ENCODE measurements around the gene RASL11B. TPM values are rescaled to one million over a fixed set of nuclear protein-coding genes. Genes with fewer than 3 reads are reported as not detected.

Gene RASL11B
- total RNA-seq, 1 experiment from 2014 or later: 30.0 TPM

DNA sequence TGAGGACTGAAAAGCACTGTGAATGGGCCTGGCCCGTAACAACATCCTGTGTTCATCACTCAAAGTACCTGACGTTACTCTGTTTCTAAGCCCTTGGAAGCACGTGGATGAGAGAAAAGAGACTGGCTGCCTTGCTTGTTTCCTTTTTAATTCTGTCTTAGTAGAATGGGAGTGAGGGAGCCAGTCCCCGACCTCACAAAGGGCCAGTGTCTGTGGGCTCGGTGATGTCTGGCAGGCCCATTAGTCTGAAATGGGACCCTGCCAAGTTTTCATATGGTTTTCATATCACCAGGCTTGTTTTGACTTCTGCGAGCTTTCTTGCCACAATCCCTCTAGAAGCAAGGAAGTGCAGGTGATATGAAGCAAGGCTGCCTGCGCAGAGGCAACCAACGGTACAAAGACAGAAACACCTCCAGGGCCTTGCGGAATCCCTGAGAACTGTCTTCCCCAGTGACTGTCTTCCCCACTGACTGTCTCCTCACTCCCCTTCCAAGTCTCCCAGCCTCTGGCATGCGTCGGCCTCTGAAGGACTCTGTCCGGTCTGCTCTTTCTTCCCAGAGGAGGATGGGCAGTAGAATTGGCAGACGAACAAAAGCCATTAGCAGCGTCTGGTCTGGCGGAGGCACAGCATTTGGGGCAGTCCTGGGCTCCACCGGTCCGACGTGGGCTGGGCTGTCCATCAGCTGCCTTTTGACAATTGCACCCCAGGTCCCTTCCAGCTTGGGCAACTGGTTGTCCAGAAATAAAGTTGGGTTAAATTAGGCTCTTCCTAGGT is 20.2 kb upstream of the RASL11B start:
- Histone ChIP-seq H3K9me3 (ENCODE audit: control insufficient read depth, low read depth, low read length) (no peaks in the 10 kb centered on the region), H2BK12ac (ENCODE audit: insufficient read length, low read depth, low read length) (no peak overlapping the region), H2BK20ac (ENCODE audit: low read depth, low read length, poor library complexity, severe bottlenecking) (no peak overlapping the region), H3K23ac (ENCODE audit: insufficient read length, low read depth, low read length) (no peak overlapping the region), H4K8ac (replicated peaks; ENCODE audit: insufficient read length, low read depth, low read length) (no peak overlapping the region), H3K9ac (ENCODE audit: extremely low read depth, insufficient read length, low read length) (no peak overlapping the region), H3K79me1 (ENCODE audit: insufficient read depth, low read depth, low read length, poor library complexity, severe bottlenecking) (no peaks in the 10 kb centered on the region), H3K4me1 (ENCODE audit: insufficient read depth, low read length) (peaks cover 4% of the 10 kb centered on the region), H2BK120ac (ENCODE audit: low read depth, low read length, poor library complexity, severe bottlenecking) (no peak overlapping the region), H4K91ac (ENCODE audit: insufficient read length, low read depth, low read length) (no peak overlapping the region), H3K4me2 (ENCODE audit: insufficient read depth, insufficient read length, low read length) (no peak overlapping the region), H4K20me1 (ENCODE audit: control insufficient read depth, insufficient read depth, insufficient read length) (no peaks in the 10 kb centered on the region), H4K5ac (ENCODE audit: insufficient read length, low read depth, low read length) (no peak overlapping the region), H3K79me2 (ENCODE audit: insufficient read depth, low read length) (no peaks in the 10 kb centered on the region), H3K27ac (ENCODE audit: insufficient read length, low read depth, low read length) (no peak overlapping the region), H2AK5ac (ENCODE audit: insufficient read length, low read length) (no peak overlapping the region), H3K4ac (ENCODE audit: low read depth, low read length) (no peak overlapping the region), H3K56ac (ENCODE audit: insufficient read length, low read depth, low read length) (no peak overlapping the region), H3T11ph (ENCODE audit: low read length) (no peak overlapping the region), H2BK15ac (ENCODE audit: low read depth, low read length) (no peak overlapping the region), H3K18ac (ENCODE audit: insufficient read length, low read depth, low read length) (no peak overlapping the region), H3K27me3 (ENCODE audit: insufficient read depth, low read length) (no peaks in the 10 kb centered on the region), H2AFZ (ENCODE audit: low read length) (no peak overlapping the region), H2BK5ac (ENCODE audit: insufficient read length, low read length) (no peak overlapping the region), H3K23me2 (ENCODE audit: insufficient read length, low read depth, low read length, poor library complexity, severe bottlenecking) (no peaks in the 10 kb centered on the region), H3K14ac (ENCODE audit: insufficient read depth, low read length) (0 out of 2 replicates have a peak overlapping the region, but pooled peaks have one; percentile 24)
- TF ChIP-seq, protein P1, sequence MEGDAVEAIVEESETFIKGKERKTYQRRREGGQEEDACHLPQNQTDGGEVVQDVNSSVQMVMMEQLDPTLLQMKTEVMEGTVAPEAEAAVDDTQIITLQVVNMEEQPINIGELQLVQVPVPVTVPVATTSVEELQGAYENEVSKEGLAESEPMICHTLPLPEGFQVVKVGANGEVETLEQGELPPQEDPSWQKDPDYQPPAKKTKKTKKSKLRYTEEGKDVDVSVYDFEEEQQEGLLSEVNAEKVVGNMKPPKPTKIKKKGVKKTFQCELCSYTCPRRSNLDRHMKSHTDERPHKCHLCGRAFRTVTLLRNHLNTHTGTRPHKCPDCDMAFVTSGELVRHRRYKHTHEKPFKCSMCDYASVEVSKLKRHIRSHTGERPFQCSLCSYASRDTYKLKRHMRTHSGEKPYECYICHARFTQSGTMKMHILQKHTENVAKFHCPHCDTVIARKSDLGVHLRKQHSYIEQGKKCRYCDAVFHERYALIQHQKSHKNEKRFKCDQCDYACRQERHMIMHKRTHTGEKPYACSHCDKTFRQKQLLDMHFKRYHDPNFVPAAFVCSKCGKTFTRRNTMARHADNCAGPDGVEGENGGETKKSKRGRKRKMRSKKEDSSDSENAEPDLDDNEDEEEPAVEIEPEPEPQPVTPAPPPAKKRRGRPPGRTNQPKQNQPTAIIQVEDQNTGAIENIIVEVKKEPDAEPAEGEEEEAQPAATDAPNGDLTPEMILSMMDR (conservative IDR thresholded peaks at IDR 0.05): no peak
- Mint-ChIP-seq H3K27me3 (ENCODE audit: low read depth) (peaks cover 2% of the 10 kb centered on the region; the same call in 1 of the 2 replicates), H3K4me3 (no peak overlapping the region), H3K4me1 (peaks cover 63 to 65% of the 10 kb centered on the region in 2 experiments), H3K27ac (no peak overlapping the region), H3K36me3 (ENCODE audit: insufficient read depth in 1 of 3, low read depth in 3 of 3) (no peaks in the 10 kb centered on the region; a peak in 1 of 7 replicates), H3K9me3 (no peaks in the 10 kb centered on the region)
- no CpG with 5 or more reads among the region's 18 CpGs for WGBS (ENCODE audit: extremely low coverage, insufficient read length, low lambda C conversion rate)
- no peak for DNase-seq

All from H9 (cell line).